ENCODE results near the gene C4B.

C4B gene

DNA sequence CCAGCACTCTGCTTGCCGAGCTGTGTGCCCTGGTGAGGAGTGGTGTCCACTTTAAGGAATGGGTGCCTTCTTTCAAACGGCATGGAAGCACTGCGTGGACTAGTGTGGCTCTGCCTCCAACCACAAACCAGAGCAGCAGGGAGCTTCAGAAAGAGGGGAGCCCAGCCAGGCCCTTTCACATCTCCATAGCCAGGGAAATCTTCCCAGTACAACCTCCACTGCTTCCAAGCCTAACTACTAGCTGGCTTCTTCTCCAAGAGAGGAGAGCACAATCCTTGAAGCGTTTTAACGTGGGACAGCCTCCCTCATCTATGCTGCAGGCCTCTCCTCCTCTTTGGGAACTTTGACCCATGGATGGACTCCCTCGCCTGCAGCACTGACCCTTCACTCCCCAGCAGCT lies 67.9 kb downstream of the C4B start:
- DNase-seq (ENCODE audit: low spot score), result no peak

DNA sequence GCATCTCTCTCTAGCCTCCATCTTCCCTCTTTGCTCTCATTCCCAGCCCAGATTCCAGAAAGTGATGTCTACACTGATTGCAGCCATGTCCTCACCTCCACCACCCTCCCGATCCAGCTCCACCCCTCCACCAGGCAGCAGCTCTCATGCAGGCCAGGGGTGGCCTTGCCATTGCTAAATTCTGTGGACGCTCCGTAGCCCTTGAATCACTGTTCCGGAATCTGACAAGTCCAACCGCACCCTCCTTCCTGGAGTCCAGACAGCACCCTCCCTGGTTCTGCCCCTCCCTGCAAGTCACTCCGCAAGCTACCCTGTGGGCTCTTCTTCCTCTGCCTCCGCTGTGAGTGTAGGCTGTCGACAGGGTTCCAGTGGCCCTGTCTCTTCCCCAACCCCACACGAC lies 68.3 kb downstream of the C4B start:
- no peak for DNase-seq (ENCODE audit: low spot score)

DNA sequence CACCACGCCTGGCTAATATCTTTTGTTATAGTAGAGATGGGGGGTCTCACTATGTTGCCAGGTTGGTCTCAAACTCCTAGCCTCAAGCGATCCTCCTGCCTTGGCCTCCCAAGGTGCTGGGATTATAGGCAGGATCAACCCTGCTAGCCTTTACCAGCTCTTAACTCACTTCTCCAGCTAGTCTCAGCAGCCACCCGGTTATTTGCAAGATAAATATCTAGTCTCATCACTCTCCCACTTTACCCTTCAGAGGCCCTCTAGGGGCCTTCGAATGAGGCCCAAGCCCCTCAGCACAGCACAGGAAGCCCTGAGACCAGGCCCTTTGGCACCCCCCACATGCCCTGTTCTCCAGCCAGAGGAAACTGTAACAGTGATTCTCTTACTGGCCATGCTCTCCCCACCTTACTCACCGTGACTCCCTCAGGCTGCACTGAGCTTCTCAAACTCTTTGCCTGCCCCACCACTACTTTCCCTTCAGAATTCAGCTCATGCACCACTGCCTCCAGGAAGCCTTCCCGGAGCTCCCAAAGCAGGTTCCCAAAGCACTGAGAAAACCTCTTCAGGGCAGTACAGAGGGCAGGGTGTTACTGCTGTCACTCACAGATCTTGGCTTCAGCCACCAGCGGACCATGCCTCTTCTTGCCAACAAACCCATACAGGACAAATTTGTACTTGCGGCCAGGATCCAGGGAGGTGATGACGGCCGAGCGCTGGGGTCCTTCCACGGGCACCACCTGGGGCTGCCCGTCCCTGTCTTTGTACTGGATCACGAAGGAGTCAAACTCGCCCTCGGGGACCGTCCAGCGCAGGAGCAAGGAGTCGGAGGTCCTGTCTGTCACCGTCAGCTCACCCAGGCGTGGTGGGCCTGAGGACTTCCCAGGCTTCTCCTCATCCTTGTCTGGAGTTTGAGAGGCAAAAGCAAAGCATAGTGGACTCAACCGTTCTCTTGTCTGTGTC lies 69.5 kb downstream of the C4B start:
- no peak for DNase-seq (ENCODE audit: low spot score)

DNA sequence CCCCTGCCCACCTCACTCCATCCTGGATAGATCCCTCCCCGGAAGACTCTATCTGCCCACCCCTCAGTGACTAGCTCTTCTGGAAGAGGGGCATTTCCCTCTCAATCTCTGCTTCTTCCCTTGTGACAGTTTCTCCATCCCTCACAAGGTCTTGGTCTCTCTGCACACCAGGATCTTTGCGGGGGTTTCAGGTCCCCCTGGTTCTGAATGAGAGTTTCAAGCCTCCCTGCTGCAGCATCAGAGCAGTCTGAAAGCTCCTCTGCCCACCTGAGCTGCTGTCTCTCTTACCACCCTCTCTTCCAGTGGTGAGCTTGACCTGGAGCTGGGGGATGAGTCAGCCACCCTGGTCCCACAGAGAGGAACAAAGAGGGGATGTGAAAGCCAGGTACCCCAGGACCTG lies 70.2 kb downstream of the C4B start:
- DNase-seq (ENCODE audit: low spot score), result no peak
